ENCODE measurements around the gene ATRNL1.
"Not testable (repeated sequence)": the region's sequence is repeated elsewhere in the genome, so short reads cannot be mapped to it uniquely, and the experiment has no call there.

Gene ATRNL1

DNA sequence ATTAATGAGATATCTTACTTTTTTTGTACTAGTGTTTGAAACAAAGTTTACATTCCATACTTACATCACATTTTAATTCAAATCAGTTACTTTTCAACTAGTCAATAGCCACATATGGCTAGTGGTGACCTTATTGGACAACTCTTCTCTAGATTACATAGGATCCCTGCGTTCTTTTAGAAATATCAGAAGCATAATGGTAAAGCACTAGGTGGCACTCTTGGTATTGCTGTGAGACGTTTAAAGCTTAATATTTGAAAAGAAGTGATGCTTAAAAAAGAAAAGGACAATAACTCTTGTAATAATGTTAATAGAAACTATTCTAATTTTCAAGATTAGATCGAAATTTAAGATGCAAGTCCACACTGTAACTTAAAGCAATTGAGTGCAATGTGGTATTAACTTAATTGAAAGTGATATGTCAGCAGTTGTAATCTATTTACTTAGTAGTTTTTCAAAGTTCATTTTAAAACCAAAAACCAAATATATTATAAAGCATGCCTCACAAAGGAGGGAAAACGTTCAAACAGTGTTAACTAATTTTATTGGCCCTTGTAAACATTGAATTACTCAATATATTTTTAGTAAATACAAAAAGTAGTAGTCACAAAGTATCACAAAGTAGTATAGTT is 339.1 kb downstream of the ATRNL1 start:
- peak in 1 of 2 experiments; percentile 21 for DNase-seq

DNA sequence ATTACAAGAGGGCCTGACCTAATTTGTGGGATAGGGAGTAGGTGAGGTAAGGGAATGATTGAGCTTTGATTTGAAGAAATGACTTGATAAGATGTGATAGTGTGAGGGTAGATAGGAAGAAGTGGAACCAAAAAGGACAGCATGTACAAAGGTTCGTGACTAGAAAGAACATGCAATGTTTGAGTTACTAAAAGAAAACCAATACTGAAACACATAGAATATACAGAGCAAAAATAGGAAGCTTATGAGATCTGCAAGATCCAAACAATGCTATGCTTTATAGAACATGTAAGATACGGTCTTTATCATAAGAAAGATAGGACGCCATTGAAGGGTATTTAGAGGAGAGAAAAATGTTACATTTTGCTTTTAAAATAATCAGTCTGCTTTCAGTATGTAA is 343.8 kb downstream of the ATRNL1 start:
- DNase-seq: no peak

DNA sequence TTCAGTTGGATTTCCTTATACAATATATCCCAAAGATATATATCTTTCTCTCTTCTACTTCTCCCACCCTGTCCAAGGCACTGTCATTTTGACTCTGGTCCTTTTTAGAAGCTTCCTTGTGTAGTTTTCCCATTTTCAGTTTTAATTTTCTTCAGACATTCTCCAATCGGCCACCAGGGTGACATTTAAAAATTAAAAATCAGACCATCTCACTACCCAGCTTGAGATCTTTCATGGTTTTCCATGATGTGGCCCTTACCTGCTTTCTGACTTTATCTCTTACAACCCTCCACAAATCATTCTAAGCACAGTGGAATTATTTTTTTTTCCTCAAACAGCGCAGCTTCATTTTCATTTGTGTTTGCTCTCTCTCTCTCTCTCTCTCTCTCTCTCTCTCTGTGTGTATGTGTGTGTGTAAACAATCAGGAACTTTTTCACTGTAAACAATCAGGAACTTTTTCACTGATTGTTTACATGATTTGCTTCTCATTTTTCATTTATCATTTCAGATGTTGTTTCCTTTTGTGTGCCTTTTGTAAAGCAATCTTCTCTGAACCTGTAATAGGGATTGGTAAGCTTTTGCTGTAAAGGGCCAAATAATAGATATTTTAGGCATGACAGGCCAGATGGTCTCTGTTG is 348.9 kb downstream of the ATRNL1 start:
- DNase-seq: no peak

DNA sequence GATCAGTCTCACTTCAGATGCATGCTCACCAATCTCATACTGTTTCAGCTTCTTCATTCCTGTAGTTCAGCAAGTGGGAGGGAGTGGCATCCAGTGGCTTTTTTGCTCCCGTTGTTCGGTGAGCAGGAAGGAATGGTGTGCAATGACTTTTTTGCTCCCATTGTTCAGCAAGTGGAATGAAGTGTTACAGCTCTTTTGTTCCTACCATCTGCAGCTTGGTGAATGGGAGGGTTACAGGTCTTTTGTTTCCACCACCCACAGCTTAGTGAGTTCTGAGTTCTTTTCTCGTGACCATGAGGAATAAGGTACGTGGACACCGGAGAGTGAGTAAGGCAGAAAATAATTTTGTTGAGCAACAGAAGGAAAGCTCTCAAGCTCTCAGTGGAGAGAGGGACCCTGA is 363.6 kb downstream of the ATRNL1 start:
- DNase-seq: no peak

DNA sequence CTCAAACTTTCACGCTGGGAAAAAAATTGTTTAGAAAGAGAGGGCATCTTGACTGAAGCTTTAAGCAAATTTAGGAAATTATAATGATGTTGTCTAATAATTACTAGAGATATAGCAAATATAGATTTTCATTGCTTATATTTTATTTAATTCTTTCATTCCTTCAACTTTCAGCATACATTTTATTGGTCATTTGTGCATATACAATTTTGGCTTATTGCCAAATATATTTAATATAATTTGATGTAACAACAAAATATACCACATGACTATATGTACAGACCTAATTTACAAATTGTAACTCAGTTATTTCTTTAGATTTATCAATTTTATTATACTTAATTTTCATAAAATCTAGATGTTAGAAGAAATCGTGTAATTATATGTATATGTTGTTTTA is 390.1 kb downstream of the ATRNL1 start:
- DNase-seq: no peak

DNA sequence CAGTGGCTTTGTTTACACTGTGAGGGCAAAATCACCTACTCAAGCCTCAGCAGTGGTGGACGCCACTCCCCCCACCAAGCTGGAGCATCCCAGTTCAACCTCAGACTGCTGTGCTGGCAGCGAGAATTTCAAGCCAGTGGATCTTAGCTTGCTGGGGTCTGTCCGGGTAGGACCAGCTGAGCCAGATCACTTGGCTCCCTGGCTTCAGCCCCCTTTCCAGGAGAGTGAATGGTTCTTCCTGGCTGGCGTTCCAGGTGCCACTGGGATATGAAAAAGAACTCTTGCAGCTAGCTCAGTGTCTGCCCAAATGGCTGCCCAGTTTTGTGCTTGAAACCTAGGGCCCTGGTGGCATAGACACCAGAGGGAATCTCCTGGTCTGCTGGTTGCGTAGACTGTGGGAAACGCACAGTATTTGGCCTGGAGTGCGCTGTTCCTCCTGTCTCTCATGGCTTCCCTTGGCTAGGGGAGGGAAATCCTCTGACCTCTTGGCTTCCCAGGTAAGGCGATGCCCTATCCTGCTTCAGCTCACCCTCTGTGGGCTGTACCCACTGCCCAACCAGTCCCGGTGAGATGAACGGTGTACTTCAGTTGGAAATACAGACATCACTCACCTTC is 398.5 kb downstream of the ATRNL1 start:
- DNase-seq: no peak

DNA sequence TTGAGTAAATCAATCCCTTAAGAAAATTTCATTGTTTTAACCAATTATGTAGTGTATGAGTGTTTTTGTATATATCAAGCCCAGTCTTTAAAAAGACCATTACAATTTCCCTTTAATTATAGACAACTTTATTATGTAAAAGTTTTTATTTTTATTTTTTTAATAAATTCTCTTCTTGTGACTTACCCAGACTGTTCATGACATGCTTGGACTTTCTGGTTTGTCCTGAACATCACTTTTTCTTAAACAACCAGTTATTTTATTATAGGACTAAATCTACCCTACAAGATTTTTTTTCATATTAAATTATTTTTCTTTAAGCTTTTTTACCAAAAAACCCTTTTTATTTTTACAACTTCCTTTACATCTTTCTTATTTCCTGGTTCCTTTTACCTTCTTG is 410.4 kb downstream of the ATRNL1 start:
- DNase-seq: no peak

DNA sequence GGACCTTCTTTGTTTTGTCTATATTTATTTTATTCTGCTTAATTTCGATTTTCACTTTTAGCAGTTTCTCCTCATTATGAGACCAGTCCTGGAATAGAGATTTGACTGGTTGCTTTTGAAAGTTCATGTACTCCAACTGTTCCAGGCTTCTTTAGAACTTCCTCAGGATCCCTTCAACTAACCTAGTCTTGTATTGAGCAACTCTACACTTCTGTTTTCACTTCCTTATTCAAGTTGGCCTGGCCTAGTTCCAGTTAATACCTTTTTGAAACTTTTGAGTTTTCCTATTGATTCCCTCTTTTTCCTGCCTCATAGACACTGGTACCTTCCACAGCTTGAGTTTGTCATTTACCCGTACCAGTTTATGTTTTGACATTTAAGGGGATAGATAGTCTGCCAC is 421.7 kb downstream of the ATRNL1 start:
- no peak for DNase-seq

DNA sequence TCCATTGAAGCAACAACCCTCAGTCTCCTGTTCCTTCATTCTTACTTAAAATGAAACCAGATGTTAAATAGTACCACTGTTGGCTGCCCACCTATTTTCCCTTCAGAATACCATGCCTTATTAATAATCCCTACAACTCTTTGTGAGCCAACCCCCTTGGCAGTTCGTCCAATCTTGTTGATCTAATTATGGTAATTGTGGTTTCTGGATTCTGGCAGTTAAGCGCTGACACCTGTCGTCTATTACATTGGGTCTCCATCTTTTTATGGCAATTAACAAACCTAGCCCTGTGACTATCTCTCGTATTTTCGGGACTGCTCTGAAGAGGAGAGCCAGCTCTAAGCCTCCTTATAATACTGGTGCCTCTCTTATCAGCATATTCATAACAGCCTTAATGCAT is 432.0 kb downstream of the ATRNL1 start:
- no peak for DNase-seq

DNA sequence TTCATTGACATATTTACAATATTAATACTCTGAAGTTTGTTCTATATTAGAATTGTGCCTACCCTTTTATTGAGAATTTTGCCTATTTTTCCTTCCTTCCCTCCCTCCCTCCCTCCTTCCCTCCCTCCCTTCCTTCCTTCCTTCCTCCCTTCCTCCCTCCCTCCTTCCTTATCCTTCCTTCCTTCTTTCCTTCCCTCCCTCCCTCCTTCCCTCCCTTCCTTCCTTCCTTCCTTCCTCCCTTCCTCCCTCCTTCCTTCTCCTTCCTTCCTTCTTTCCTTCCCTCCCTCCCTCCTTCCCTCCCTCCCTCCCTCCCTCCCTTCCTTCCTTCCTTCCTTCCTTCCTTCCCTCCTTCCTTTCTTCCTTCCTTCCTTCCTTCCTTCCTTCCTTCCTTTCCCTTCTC is 434.5 kb downstream of the ATRNL1 start:
- not testable (repeated sequence) for DNase-seq

DNA sequence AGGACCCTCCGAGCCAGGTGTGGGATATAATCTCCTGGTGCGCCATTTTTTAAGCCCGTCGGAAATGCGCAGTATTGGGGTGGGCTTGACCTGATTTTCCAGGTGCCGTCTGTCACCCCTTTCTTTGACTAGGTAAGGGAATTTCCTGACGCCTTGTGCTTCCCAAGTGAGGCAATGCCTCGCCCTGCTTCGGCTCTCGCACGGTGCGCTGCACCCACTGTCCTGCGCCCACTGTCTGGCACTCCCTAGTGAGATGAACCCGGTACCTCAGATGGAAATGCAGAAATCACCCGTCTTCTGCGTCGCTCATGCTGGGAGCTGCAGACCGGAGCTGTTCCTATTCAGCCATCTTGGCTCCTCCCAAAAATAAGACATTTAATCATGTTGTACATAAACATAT is 443.2 kb downstream of the ATRNL1 start:
- not testable (repeated sequence) for DNase-seq

DNA sequence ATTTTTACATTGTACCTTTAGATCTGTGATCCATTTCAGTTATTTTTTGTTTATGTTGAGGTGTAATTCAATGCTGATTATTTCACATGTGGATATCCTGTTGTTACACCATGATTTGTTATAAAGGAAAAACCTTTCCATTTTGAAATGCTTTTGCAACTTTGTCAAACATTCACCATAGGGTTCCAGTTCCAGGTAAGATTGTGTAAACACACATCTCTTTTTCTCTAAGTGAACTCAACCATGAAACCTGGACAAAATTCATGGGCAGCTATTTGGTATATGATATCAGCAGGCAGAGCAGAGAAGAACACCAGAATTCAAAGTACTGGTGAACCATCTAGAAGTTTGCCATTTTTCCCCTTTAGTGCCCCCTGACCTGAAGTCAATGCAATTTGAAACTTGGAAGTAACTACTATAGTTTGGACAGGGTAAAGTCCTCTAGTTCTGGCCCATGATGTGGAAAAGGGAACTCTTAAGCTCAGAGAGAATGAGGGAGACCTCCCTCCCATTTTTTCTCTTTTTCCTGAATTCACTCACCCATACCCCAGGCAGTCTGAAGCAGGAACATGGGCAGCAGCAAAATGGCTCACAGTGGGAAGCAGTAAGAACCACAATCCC is 446.1 kb downstream of the ATRNL1 start:
- no peak for DNase-seq

DNA sequence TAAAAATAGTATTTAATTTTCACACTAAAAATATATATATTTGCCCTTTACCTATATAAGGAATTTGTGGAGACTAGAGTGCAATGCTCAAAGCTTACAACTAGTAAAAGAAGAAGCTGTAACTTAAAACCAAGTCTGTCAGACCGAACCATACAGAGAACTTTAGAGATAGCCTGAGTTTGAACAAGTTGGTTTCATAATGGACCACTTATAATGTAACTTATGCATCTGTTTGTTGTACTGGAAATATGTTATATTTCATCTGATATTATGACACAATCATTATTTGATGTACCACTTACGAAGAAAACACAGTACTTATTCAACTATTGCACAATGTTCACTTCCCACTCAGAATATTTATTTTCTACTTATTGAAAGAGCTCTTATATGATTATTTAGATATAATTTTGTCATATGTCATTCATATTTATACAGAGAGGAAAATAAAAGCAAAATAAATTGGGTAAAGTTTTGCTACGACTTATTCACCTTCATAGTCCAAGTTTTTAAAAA is 462.8 kb downstream of the ATRNL1 start:
- no peak for DNase-seq

DNA sequence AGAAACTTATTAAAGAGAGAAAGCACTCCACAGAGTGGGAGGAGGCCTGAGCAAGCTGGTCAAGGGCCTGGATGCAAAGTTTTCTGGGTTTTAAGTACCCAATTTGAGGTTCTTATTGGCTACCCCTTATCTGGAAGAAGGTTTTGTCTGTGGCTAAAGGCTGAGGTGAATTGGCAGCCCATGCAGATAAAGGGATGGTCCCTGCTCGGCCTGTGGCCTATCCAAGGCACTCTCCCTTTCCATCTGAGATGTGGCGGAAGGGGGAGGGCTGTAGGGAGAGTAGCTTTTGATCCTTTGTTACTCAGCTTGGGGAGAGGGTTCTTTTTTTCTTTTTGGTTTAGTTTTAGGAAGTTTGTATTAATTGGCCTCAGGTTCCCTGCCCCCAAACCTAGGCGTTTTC is 465.1 kb downstream of the ATRNL1 start:
- no peak for DNase-seq

DNA sequence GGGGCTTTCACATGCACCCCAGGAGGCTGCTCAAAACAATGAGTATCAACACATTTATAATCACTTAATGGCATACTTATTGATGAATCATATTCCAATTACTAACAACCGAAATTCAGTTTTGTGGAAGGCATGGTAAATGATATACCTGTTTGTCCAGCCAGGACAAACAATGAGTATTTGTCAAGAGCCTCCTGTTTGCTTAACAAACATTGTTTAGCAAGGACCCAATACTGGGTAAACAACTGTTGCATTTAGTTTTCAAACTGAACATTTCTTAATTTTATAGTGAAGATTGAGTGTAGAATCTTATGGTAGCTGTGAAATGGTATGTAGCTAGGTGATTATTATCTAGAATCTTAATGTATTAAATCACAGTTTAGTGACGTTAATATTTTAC is 473.7 kb downstream of the ATRNL1 start:
- DNase-seq: no peak

DNA sequence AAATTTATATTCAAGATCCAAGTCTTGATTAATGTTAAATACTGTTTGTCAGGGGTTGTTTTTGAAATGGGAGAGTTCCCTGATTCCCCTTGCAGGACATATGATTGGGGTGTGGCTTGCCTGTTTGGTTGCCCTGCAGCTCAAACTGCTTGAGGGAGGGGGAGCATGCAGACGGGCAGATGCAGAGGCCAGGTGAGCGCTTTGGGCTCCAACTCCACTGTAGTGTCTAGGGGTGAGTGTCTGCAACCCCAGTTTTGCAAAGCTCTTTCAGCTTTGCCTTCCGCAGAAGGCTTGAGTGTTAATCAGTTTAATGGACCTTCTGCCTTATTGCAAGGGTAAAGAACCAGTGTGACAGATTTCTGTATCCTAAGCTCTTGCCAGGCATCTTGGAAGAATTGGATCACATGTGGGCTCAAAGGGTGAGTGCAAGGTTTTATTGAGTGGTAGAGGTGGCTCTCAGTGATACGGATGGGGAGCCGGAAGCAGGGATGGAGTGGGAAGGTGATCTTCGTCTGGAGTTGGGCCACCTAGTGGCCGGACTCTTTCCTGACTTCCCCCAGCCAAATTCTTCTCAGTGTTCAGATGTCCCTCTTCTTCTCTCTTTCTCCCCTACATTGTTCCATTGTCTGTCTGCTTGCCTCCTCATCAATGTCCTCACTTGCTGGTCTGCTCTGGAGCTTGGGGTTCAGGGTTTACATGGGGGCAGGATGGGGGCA is 479.7 kb downstream of the ATRNL1 start:
- DNase-seq: no peak

DNA sequence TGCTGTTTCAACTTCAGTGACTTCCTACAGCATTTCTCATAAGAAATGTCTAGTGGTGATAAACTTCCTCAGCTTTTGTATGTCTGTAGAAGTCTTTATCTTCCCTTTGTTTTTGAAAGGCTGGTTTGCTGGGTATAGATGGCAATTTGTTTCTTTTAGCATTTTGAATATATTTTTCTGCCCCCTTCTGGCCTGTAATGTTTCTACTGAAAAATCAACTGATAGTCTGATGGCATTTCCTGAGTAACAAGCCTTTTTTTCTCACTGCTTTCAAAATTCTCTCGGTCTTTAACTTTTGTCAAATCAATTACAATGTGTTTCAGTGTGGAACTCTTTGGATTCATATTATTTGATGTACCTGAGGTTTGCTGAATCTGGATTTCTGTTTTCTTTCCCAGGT is 487.1 kb downstream of the ATRNL1 start:
- DNase-seq: no peak

DNA sequence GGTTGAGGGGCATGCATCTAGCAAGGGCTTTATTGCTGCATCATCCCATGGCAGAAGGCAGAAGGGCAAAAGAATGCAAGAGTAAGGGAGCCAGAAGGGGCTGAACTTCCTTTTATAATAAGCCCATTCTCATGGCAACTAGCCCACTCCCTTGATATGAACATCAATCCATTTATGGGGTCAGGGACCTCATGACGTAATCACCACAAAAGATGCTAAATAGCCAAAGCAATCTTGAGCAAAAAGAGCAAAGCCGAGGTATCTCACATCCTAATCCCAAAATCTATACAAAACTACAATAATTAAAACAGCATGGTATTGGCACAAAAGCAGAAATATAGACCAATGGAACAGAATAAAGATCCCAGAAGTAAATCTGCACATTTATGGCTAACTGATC is 499.9 kb downstream of the ATRNL1 start:
- DNase-seq: no peak

DNA sequence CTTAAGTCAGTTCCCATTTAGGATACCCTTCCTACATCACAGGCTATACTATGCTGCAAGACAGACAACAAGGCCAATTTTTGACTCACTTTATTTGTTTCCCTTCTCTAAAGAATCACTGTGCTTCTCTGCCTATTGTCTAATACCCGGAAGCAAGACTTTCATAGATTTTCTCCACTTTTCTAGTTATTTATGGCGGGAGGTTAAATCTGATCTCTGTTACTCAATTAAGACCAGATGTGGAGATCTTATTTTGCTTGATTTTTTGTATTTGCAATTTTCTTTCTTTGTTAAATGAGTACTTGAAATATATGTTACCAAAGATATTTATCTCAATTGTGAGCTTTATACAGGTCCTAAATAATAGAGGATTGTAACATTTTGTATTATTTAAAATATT is 511.5 kb downstream of the ATRNL1 start:
- no peak for DNase-seq

DNA sequence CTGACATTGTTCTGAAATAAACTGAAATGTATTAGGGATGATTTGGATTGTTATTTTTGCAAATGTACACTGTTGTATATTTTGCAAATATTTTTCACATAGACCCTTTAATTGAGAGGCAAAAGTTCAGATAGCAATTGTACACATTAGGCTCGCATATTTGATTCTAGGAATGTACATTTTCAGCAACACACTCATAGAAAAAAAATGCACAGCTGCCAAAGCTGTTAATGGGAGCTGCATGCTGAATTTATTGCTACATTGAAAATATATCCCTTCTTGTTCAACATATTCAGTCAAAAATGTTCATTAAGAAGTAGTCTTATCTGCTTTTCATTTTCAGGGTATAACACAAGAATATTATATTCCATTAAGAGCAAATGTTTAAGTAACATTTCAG is 512.9 kb downstream of the ATRNL1 start:
- DNase-seq: no peak

DNA sequence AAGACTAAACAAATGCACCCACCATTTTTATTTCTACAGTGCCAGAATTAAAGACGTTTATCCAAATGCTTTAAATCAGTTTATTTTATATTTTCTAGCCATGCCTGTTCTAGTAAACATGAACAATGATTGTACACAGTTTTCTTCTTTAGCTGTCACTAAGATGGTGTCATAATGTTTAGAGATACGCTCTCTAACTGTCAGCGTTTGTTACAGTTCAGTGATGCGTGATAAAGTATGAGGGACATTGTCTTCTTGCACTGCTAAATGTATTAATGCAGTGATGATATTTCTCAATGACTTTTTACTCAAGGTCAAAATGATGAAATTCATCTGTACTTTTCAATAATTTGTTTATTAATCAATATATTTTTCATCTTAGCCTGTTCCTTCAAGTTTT is 513.6 kb downstream of the ATRNL1 start:
- no peak for DNase-seq

DNA sequence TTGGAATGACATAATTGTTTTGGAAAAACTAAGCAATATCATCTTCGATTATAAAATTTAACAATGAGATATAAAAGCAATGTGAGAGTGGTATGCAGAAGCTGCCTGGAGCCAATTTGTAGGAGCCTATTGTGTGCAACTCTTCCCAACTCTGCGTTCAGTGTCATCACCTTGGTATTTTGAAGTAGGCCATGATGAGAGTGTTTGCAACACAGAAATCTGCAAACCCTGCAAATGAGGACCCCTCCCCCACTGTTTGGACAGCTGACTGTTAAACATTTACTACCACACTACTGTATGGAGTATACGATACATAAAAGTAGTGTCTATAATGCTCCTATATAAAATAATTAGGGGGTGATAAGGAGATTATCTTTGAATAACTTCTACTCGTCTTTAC is 531.3 kb downstream of the ATRNL1 start:
- DNase-seq: no peak

DNA sequence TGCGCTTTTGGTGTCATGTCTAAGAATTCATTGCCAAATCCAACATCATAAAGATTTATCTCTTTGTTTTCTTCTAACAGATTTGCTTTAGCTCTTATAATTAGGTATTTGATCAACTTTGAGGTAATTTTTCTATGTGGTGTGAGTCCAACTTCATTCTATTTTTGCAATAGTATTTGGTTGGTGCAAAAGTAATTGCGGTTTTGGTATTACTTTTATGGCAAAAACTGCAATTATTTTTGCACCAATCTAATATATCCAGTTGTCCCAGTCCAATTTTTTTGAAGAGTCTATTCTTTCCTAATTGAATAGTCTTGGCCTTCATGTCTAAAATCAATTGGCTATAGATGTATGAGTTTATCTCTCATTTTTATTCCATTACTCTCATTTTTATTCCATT is 535.5 kb downstream of the ATRNL1 start:
- DNase-seq: no peak
